CD14-positive monocyte (primary cell): ENCODE measurements around the gene ARHGAP10. TPM values are rescaled to one million over a fixed set of nuclear protein-coding genes. Genes with fewer than 3 reads are reported as not detected.

ENCODE experiments used
- DNase-seq, 3 donors: peaks; one replicate each; pipeline ENCODE4 v3.0.0-alpha.2; 2011 to 2022
- H2AFZ ChIP-seq: 2 replicates; pipeline ENCODE4 v1.6.0; 2012; ENCODE audit warnings: mild to moderate bottlenecking, low read depth, low read length, inconsistent platforms; ENCODE audit not compliant: insufficient read depth, poor library complexity, severe bottlenecking
- H3K27ac ChIP-seq, 2 donors: 1 replicate in 1 of 2; 2 replicates in 1 of 2; pipeline ENCODE4 v1.5.1; 2012 to 2013; ENCODE audit warnings: low read length in 2 of 2, control low read depth in 1 of 2, inconsistent platforms in 1 of 2, low read depth in 1 of 2, mild to moderate bottlenecking in 1 of 2
- H3K27me3 ChIP-seq, 2 donors: one replicate each; pipeline versions ENCODE4 v1.6.0 to v1.6.1; 2011 to 2013; ENCODE audit warnings: low read length in 2 of 2; ENCODE audit not compliant: control insufficient read depth in 2 of 2, insufficient read depth in 2 of 2
- H3K36me3 ChIP-seq, 2 donors: replicated peaks in 1 of 2; 1 replicate in 1 of 2; 2 replicates in 1 of 2; pipeline versions ENCODE4 v1.5.1 to v1.6.1; 2012 to 2013; ENCODE audit warnings: low read length in 2 of 2, control low read depth in 1 of 2, inconsistent platforms in 1 of 2, mild to moderate bottlenecking in 1 of 2; ENCODE audit not compliant: insufficient read depth in 2 of 2, control insufficient read depth in 1 of 2
- H3K4me1 ChIP-seq, 2 donors: 1 replicate in 1 of 2; 2 replicates in 1 of 2; pipeline versions ENCODE4 v1.5.1 to v1.6.1; 2012 to 2013; ENCODE audit warnings: low read length in 2 of 2, control low read depth in 1 of 2, inconsistent platforms in 1 of 2, mild to moderate bottlenecking in 1 of 2, moderate library complexity in 1 of 2; ENCODE audit not compliant: insufficient read depth in 2 of 2, control insufficient read depth in 1 of 2
- H3K4me2 ChIP-seq: replicated peaks from 2 replicates; pipeline ENCODE3; 2012; ENCODE audit warnings: low read length, moderate library complexity, mild to moderate bottlenecking; ENCODE audit not compliant: poor library complexity, severe bottlenecking; ENCODE audit errors: extremely low read depth
- H3K4me3 ChIP-seq, 3 experiments: fragments of 200-600 bp in 1 of 3; sonication (generic) in 1 of 3; replicated peaks in 1 of 3; 1 replicate in 2 of 3; 2 replicates in 1 of 3; pipeline ENCODE4 v1.5.1; 2011 to 2013; ENCODE audit warnings: low read length in 3 of 3, mild to moderate bottlenecking in 3 of 3, control low read depth in 2 of 3, low read depth in 2 of 3, inconsistent platforms in 1 of 3, moderate library complexity in 1 of 3
- H3K79me2 ChIP-seq: 2 replicates; pipeline ENCODE4 v1.6.0; 2012; ENCODE audit warnings: mild to moderate bottlenecking, control low read depth, inconsistent platforms, low read length, moderate library complexity; ENCODE audit not compliant: insufficient read depth
- H3K9ac ChIP-seq: 2 replicates; pipeline ENCODE4 v1.6.0; 2017; ENCODE audit warnings: low read length, mild to moderate bottlenecking; ENCODE audit not compliant: insufficient read depth, poor library complexity, severe bottlenecking
- H3K9me3 ChIP-seq, 2 donors: replicated peaks in 1 of 2; 1 replicate in 1 of 2; 2 replicates in 1 of 2; pipeline versions ENCODE4 v1.5.1 to v1.6.1; 2012 to 2013; ENCODE audit warnings: low read length in 2 of 2, control low read depth in 1 of 2; ENCODE audit not compliant: control insufficient read depth in 1 of 2, insufficient read depth in 1 of 2
- H4K20me1 ChIP-seq: 2 replicates; pipeline ENCODE4 v1.6.0; 2012; ENCODE audit warnings: mild to moderate bottlenecking, low read length, control low read depth, moderate library complexity; ENCODE audit not compliant: insufficient read depth
- H3K27ac Mint-ChIP-seq, 7 donors: one replicate each; pipeline ENCODE4 v1.8.0; 2020; ENCODE audit warnings: mild to moderate bottlenecking in 7 of 7, mixed read lengths in 7 of 7, moderate library complexity in 6 of 7, inconsistent platforms in 2 of 7
- H3K27me3 Mint-ChIP-seq, 3 donors: one replicate each; pipeline ENCODE4 v1.8.0; 2021 to 2022; ENCODE audit warnings: low read depth in 3 of 3, mild to moderate bottlenecking in 3 of 3, mixed read lengths in 3 of 3, moderate library complexity in 3 of 3, inconsistent platforms in 1 of 3
- H3K36me3 Mint-ChIP-seq, 2 donors: one replicate each; pipeline ENCODE4 v1.8.0; 2020; ENCODE audit warnings: mixed read lengths in 2 of 2, inconsistent platforms in 1 of 2, mild to moderate bottlenecking in 1 of 2
- H3K4me1 Mint-ChIP-seq: one replicate; pipeline ENCODE4 v1.8.0; 2020; ENCODE audit warnings: mild to moderate bottlenecking, mixed read lengths
- H3K4me3 Mint-ChIP-seq, 2 donors: one replicate each; pipeline ENCODE4 v1.8.0; 2020; ENCODE audit warnings: mild to moderate bottlenecking in 2 of 2, mixed read lengths in 2 of 2, moderate library complexity in 1 of 2
- H3K9me3 Mint-ChIP-seq, 7 donors: one replicate each; pipeline ENCODE4 v1.8.0; 2020 to 2022; ENCODE audit warnings: mixed read lengths in 7 of 7, mild to moderate bottlenecking in 6 of 7, moderate library complexity in 6 of 7, inconsistent platforms in 2 of 7
- CTCF ChIP-seq: fragments of 200-600 bp; IDR thresholded peaks from one replicate; pipeline ENCODE4 v1.8.0; 2022; ENCODE audit warnings: antibody characterized with exemption, mild to moderate bottlenecking
- WGBS: methylation state at CpG from one replicate; pipeline ENCODE4 v1.1.5; 2013; ENCODE audit warnings: missing lambda C conversion rate; ENCODE audit not compliant: insufficient coverage; 5-methylcytosine and 5-hydroxymethylcytosine counted together
- intact Hi-C, 2 donors: fragments of 100-400 bp; cut with micrococcal nuclease; formaldehyde crosslinking; loops; one replicate each; pipeline versions ENCODE4 v1.15.0 to v1.15.1; 2023
- polyA plus RNA-seq, 3 donors: library from polyadenylated mRNA; depleted of rRNA in 1 of 3; unstranded in 2 of 3; stranded (reverse) in 1 of 3; fragments of 300-500 nt in 2 of 3; fragments of >200 nt in 1 of 3; fragmentation: Illumina TruSeq in 2 of 3; gene quantifications; 1 replicate in 2 of 3; 2 replicates in 1 of 3; pipeline ENCODE4 v1.2.3, GENCODE V29; 2012 to 2021

Gene ARHGAP10
- polyA plus RNA-seq, 3 donors, result 1.7 to 4.3 (median 3.0) TPM

DNA sequence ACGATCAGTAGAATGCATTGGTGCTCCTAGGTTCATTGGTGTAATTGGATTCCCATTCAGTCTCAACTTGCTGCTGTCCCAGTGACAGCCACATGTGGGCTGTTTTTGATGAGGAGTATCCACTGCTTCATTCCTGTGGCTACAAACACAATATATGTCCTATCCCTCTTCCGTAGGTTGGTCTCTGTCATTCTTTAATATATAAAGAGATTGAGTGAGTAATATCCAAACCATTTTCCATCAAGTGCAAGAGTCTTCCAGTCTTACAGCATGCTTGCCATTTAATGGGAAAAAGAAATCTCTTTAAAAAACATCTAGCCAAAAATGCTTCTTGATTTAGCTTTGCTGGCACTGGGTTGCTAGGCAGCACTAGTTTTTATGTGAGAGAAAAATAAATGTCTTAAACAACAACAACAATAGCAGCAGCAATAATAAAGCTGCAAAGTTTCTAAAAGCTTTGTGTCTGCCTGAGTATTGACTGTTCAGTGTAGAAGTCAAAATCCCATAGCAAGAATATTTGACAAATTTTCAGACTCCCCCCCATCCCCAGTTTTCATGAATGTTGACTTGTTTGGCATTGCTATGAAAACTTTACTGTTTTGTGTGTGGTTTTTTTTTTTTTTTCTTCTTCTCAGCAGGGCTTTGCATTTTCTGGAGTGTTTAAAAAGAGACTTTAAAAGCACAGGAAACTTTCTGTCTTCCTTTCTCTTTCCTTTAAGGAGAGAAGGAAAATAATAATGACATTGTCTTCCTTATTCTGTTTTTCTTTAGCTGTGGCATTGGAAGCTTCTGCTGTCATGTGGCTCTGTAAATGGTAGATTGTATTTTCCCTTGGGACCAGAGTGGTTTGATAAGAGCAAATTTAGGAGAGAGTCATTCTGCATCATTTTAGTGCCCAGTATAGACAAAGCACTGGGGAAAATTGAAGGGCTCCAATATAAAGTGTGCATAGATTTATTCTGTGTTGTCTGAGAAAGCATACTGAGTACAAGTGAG lies 244.3 kb downstream of the ARHGAP10 start:
- H3K27me3 Mint-ChIP-seq, result peaks cover 0 to 1% (median 0%) of the 10 kb centered on the region in 3 donors
- Histone ChIP-seq H3K4me2 (no peak overlapping the region), H3K79me2 (no peaks in the 10 kb centered on the region), H2AFZ (no peak overlapping the region), H3K9me3 (no peaks in the 10 kb centered on the region), H3K9ac (no peak overlapping the region), H3K4me3 (no peak overlapping the region), H3K27me3 (no peaks in the 10 kb centered on the region), H4K20me1 (no peaks in the 10 kb centered on the region), H3K4me1 (no peaks in the 10 kb centered on the region), H3K36me3 (peaks cover 0 to 6% of the 10 kb centered on the region in 2 donors), H3K27ac (no peak overlapping the region)
- DNase-seq, result no peak
- no peak overlapping the region for H3K4me3 Mint-ChIP-seq
- H3K4me1 Mint-ChIP-seq, result peaks cover 9% of the 10 kb centered on the region
- TF ChIP-seq CTCF, result no peak
- intact Hi-C loops, result no loop called here
- no CpG with 5 or more reads among the region's 2 CpGs for WGBS
- H3K36me3 Mint-ChIP-seq, result peaks cover 3 to 13% of the 10 kb centered on the region in 2 donors
- peak overlapping the region in 1 of 7 donors; percentile 15 for H3K27ac Mint-ChIP-seq
- peaks cover 0 to 8% (median 4%) of the 10 kb centered on the region in 7 donors for H3K9me3 Mint-ChIP-seq

DNA sequence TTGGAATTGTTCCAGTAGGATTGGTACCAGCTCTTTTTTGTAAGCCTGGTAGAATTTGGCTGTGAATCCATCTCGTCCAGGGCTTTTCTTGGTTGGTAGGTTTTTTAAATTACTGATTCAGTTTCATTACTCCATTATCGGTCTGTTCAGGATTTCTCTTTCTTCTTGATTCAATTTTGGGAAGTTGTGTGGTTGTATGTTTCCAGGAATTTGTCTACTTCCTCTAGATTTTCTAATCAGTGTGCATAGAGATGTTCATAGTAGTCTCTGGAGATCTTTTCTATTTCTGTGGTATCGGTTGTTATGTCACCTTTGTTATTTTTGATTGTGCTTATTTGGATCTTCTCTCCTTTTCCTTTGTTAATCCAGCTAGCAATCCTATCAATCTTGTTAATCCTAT lies 248.7 kb downstream of the ARHGAP10 start:
- H3K27me3 Mint-ChIP-seq, result peaks cover 0 to 1% (median 0%) of the 10 kb centered on the region in 3 donors
- H3K27ac Mint-ChIP-seq, result no peak overlapping the region
- no peak for DNase-seq
- TF ChIP-seq CTCF, result no peak
- H3K36me3 Mint-ChIP-seq, result peaks cover 0 to 4% of the 10 kb centered on the region in 2 donors
- H3K9me3 Mint-ChIP-seq, result peaks cover 0 to 8% (median 6%) of the 10 kb centered on the region in 7 donors
- Histone ChIP-seq H3K36me3 (peaks cover 0 to 3% of the 10 kb centered on the region in 2 donors), H4K20me1 (no peaks in the 10 kb centered on the region), H3K79me2 (no peaks in the 10 kb centered on the region), H3K27ac (no peak overlapping the region), H3K9ac (no peak overlapping the region), H3K4me3 (no peak overlapping the region), H3K4me1 (no peaks in the 10 kb centered on the region), H3K27me3 (no peaks in the 10 kb centered on the region), H3K4me2 (no peak overlapping the region), H3K9me3 (no peaks in the 10 kb centered on the region), H2AFZ (no peak overlapping the region)
- H3K4me3 Mint-ChIP-seq, result no peak overlapping the region
- peaks cover 9% of the 10 kb centered on the region for H3K4me1 Mint-ChIP-seq
- intact Hi-C loops, result no loop called here
- WGBS, result no CpG with 5 or more reads among the region's 3 CpGs
